Astrocyte of the spinal cord (primary cell): ENCODE measurements around the gene CDKN2B.

ENCODE experiments used
- DNase-seq: peaks from one replicate; pipeline ENCODE4 v3.0.0; 2011; ENCODE audit warnings: low read depth, low spot score
- H3K4me3 ChIP-seq: 2 replicates; pipeline ENCODE4 v1.5.1; 2011; ENCODE audit warnings: low read depth, mild to moderate bottlenecking, low read length, moderate library complexity
- CTCF ChIP-seq: IDR thresholded peaks from 2 replicates; pipeline ENCODE4 v1.5.1; 2012; ENCODE audit warnings: low read depth, mild to moderate bottlenecking, low read length, inconsistent platforms
- in situ Hi-C: cut with HindIII; loops from 2 replicates; pipeline ENCODE4 v1.10.0; 2017; ENCODE audit warnings: low sequenced_read_pairs

CDKN2B gene

GRCh38 chr9:22008384-22008716 lies 755 bp downstream of the CDKN2B start:
- in situ Hi-C loops: loop anchor here (10.0 kb wide), 1 partner anchor 194 kb away; no protein-coding TSS in a partner anchor
- peak overlapping the region; percentile 93 for H3K4me3 ChIP-seq
- no peak for DNase-seq
- no peak for TF ChIP-seq CTCF

DNA sequence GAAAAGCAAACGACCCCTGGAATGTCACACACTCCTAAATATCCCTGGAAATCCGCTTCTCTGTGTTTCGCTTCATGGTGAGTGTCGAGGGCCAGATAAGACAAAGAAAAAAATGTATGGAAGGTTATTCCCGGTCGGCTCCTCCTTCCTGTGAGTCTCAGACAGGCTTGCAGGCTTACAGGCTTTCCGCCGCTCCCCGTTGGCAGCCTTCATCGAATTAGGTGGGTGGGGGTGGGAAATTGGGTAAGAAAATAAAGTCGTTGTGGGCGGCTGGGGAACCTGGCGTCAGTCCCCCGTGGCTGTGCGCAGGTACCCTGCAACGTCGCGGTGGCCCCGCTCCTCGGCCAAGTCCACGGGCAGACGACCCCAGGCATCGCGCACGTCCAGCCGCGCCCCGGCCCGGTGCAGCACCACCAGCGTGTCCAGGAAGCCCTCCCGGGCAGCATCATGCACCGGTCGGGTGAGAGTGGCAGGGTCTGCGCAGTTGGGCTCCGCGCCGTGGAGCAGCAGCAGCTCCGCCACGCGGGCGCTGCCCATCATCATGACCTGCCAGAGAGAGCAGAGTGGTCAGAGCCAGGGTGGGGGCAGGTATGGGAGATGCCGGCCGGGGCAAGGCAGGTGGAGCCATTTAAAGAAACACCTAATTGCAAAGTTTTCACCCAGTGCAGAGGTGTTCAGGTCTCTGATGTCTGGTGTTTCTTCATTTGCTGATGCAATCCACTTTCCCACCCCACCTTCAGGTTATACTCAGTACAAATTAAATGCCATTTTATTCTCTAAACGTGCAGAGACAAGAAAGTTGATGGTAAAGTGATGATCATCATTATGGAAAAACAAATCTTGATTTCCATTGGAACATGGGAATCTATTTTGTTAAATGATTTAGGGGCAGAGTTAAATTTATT lies 3.2 kb downstream of the CDKN2B start:
- in situ Hi-C loops: loop anchor here (10.0 kb wide), 1 partner anchor 191 kb away; no protein-coding TSS in a partner anchor
- DNase-seq: peak; percentile 59
- peak overlapping the region; percentile 93 for H3K4me3 ChIP-seq
- TF ChIP-seq CTCF: no peak

GRCh38 chr9:22005021-22005701 lies 3.9 kb downstream of the CDKN2B start:
- DNase-seq: peak; percentile 52
- in situ Hi-C loops: loop anchor here (10.0 kb wide), 1 partner anchor 190 kb away; no protein-coding TSS in a partner anchor
- TF ChIP-seq CTCF: peak; percentile 24

DNA sequence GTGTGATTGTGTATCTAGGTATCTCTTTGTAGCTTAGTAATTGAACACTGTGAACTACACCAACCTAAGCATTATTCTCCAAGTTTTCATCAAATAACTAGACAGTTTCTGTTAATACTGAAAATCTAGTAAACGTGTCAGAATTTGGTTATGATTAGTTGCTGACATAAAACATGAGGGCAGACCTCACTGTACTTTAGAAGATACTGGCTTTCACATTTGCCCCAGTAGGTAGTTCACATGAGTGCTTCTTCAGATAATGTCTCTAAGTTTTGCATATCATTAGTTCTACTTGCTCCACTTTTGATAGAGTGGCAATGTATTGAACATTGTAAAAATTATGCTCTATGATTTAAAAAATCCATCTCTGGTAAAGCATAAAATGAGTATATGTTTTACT lies 7.1 kb downstream of the CDKN2B start:
- no peak for DNase-seq
- in situ Hi-C loops: loop anchor here (10.0 kb wide), 1 partner anchor 187 kb away; no protein-coding TSS in a partner anchor
- no peak for TF ChIP-seq CTCF
- H3K4me3 ChIP-seq: no peak overlapping the region

More at GRCh38 chr9:22005021-22005701, 3.9 kb downstream of the CDKN2B start:
- H3K4me3 ChIP-seq: peak overlapping the region; percentile 93

- in situ Hi-C loops: no loop called here
- TF ChIP-seq CTCF: no peak
- no peak for DNase-seq
- H3K4me3 ChIP-seq: no peak overlapping the region
These were observed 11.1 kb downstream of the CDKN2B start for GRCh38 chr9:21998026-21998425.

DNA sequence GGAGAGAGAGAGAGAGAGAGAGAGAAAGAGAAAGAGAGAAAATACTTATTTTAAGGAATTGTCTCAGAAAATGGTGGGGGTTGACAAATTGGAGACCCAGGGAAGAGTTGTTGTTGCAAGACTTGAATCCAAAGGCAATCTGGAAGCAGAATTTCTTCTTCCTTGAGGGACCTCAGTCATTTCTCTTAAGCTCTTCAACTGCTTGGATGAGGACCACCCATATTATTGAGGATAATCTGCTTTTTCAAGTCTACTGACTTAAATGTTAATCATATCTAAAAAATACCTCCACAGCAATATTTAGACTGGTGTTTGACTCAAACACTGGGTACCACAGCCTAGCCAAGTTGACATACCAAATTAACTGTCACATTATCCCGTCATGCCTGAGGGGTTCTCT lies 11.6 kb downstream of the CDKN2B start:
- TF ChIP-seq CTCF: no peak
- no peak overlapping the region for H3K4me3 ChIP-seq
- in situ Hi-C loops: no loop called here
- DNase-seq: no peak
